ENCODE measurements around the gene SLC6A9.

DNA sequence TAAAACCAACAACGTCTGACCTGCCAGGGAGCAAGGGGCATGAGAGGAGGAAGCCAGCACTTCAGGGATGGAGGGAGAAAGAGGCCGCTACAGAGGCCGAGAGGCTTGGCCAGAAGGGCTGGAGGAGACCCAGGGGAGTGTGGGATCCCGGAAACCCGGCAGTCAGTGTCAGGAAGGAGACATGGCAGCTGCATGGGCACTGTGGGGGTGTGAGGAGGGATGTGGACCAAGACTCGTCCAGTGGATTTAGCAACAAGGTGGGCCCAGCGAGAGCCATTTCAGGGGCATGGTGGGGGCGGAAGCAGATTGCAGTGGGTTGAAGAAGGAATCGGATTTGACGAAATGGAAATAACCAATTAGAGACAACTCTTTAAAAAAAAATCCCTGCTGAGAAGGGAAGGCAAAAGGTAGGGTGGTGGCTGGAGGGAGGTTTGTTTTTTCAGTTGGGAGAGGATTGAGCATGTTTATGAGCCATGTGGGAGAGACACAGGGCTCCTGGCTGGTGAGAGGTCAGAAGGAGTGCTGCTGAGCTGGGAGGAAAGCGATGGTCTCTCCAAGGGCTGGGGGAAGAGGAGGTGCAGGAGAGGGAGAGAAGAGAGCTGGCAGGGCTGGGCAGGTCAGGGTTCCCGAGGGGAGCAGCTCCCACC lies 47.9 kb downstream of the SLC6A9 start:
- TF ChIP-seq, protein P1, sequence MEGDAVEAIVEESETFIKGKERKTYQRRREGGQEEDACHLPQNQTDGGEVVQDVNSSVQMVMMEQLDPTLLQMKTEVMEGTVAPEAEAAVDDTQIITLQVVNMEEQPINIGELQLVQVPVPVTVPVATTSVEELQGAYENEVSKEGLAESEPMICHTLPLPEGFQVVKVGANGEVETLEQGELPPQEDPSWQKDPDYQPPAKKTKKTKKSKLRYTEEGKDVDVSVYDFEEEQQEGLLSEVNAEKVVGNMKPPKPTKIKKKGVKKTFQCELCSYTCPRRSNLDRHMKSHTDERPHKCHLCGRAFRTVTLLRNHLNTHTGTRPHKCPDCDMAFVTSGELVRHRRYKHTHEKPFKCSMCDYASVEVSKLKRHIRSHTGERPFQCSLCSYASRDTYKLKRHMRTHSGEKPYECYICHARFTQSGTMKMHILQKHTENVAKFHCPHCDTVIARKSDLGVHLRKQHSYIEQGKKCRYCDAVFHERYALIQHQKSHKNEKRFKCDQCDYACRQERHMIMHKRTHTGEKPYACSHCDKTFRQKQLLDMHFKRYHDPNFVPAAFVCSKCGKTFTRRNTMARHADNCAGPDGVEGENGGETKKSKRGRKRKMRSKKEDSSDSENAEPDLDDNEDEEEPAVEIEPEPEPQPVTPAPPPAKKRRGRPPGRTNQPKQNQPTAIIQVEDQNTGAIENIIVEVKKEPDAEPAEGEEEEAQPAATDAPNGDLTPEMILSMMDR (IDR thresholded peaks at IDR 0.05; ENCODE audit: low read depth, low read length, missing input control) = no peak
- TF ChIP-seq RAD21 (IDR thresholded peaks at IDR 0.05) (no peak), TAF1 (conservative IDR thresholded peaks at IDR 0.05) (no peak), JUND (IDR thresholded peaks at IDR 0.05) (no peak), HNF4A (conservative IDR thresholded peaks at IDR 0.05) (no peak), GABPA (IDR thresholded peaks at IDR 0.05 in 1 of 2, conservative IDR thresholded peaks at IDR 0.05 in 1 of 2) (no peak), SP1 (IDR thresholded peaks at IDR 0.05) (no peak)

Data from liver (tissue), 3 donors.